Ramos (cell line): ENCODE results near the gene APC2.

ENCODE experiments used
- in situ Hi-C: fragments of 300-500 bp; cut with MboI; formaldehyde crosslinking; loops from one replicate; pipeline ENCODE4 v1.14.3; 2022; ENCODE audit warnings: low sequenced_read_pairs; ENCODE audit not compliant: unreplicated experiment

The APC2 gene

GRCh38 chr19:1449467-1450442 lies at the start of gene APC2:
TSS of gene APC2 (plus strand) at chr19:1450121. CDS start at chr19:1453002, 2,881 bp downstream.
- in situ Hi-C loops, result no loop called here

GRCh38 chr19:1400281-1401137 lies 49.4 kb upstream of the APC2 start:
- in situ Hi-C loops, result no loop called here

GRCh38 chr19:1401138-1401888 lies 48.6 kb upstream of the APC2 start, which contains the start of gene GAMT:
TSS of gene GAMT (minus strand) at chr19:1401542. CDS start at chr19:1401476, 66 bp downstream.
- in situ Hi-C loops, result no loop called here

- in situ Hi-C loops, result no loop called here
Observed at GRCh38 chr19:1401889-1402217, 48.1 kb upstream of the APC2 start.

GRCh38 chr19:1402411-1403070 lies 47.4 kb upstream of the APC2 start:
- in situ Hi-C loops, result no loop called here

- in situ Hi-C loops, result no loop called here
Observed at GRCh38 chr19:1406774-1407527, 43.0 kb upstream of the APC2 start.

GRCh38 chr19:1407528-1408299 lies 42.2 kb upstream of the APC2 start, which contains the start of gene DAZAP1:
TSS of gene DAZAP1 (plus strand) at chr19:1407586. CDS start at chr19:1407774, 188 bp downstream.
- in situ Hi-C loops, result no loop called here

GRCh38 chr19:1408300-1409203 lies 41.4 kb upstream of the APC2 start:
- in situ Hi-C loops, result no loop called here

GRCh38 chr19:1409204-1410005 lies 40.5 kb upstream of the APC2 start:
- in situ Hi-C loops, result no loop called here

- in situ Hi-C loops, result no loop called here
Observed at GRCh38 chr19:1410136-1410786, 39.7 kb upstream of the APC2 start.

GRCh38 chr19:1410789-1411188 lies 39.1 kb upstream of the APC2 start:
- in situ Hi-C loops, result no loop called here

GRCh38 chr19:1411255-1412191 lies 38.4 kb upstream of the APC2 start:
- in situ Hi-C loops, result no loop called here

GRCh38 chr19:1412323-1412923 lies 37.5 kb upstream of the APC2 start:
- in situ Hi-C loops, result no loop called here

GRCh38 chr19:1412995-1413800 lies 36.7 kb upstream of the APC2 start:
- in situ Hi-C loops, result no loop called here
